Ishikawa (cell line): ENCODE results near the gene PDZD2.

Experiments used
- RAD21 ChIP-seq: IDR thresholded peaks from 2 replicates; pipeline ENCODE4 v1.6.1; 2012; ENCODE audit warnings: low read depth
- ZBTB7A ChIP-seq: IDR thresholded peaks from 2 replicates; pipeline ENCODE4 v1.6.1; 2012; ENCODE audit warnings: low read depth

DNA sequence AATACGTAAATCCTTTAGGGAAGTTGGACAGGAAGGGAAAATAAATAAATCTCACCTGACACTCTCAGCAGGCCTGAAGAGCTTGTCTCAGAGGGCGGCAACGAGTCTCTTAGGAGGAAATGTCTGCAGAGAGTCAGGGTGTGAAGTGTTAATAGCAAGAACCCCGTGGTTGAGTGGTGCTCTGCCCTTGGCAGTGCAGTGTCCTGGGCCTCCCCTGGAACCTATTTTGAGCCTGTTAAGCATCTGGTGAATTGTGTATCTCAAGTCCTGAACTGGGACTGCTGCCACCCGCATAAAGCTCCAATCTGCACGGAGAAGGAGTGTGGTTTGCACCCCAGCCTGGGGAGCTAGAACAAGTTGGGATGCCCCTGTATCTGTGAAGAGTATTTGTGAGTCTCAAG is 323.4 kb downstream of the PDZD2 start:
- TF ChIP-seq RAD21 (no peak), ZBTB7A (no peak)
